Measurements from ENCODE around the gene LPIN2.

LPIN2 gene

GRCh38 chr18:3048820-3049349 is 35.9 kb upstream of the LPIN2 start:
- H3K27me3 ChIP-seq (ENCODE audit: insufficient read depth, low read depth, severe bottlenecking) = no peaks in the 10 kb centered on the region
- H3K4me3 ChIP-seq (ENCODE audit: low read depth, low read length) = no peak overlapping the region
- H3K27ac ChIP-seq = no peak overlapping the region
- H3K9me3 ChIP-seq (ENCODE audit: severe bottlenecking) = peaks cover 2% of the 10 kb centered on the region
- no peak for TF ChIP-seq CTCF (IDR thresholded peaks at IDR 0.05; ENCODE audit: low read depth, low read length)
- no peak for DNase-seq
- no peaks in the 10 kb centered on the region for H3K36me3 ChIP-seq

GRCh38 chr18:3048121-3048520 is 35.2 kb upstream of the LPIN2 start:
- Histone ChIP-seq H3K9me3 (ENCODE audit: severe bottlenecking) (peaks cover 2% of the 10 kb centered on the region), H3K27me3 (ENCODE audit: insufficient read depth, low read depth, severe bottlenecking) (no peaks in the 10 kb centered on the region), H3K27ac (no peak overlapping the region), H3K36me3 (no peaks in the 10 kb centered on the region), H3K4me3 (ENCODE audit: low read depth, low read length) (no peak overlapping the region)
- TF ChIP-seq CTCF (IDR thresholded peaks at IDR 0.05; ENCODE audit: low read depth, low read length) = no peak
- peak; percentile 24 for DNase-seq

- Histone ChIP-seq H3K36me3 (no peaks in the 10 kb centered on the region), H3K27ac (no peak overlapping the region), H3K9me3 (ENCODE audit: severe bottlenecking) (no peaks in the 10 kb centered on the region), H3K27me3 (ENCODE audit: insufficient read depth, low read depth, severe bottlenecking) (no peaks in the 10 kb centered on the region), H3K4me3 (ENCODE audit: low read depth, low read length) (no peak overlapping the region)
- DNase-seq = no peak
- no peak for TF ChIP-seq CTCF (IDR thresholded peaks at IDR 0.05; ENCODE audit: low read depth, low read length)
Observed at GRCh38 chr18:3046216-3046808, 33.4 kb upstream of the LPIN2 start.

- no peaks in the 10 kb centered on the region for H3K9me3 ChIP-seq (ENCODE audit: severe bottlenecking)
- no peak for TF ChIP-seq CTCF (IDR thresholded peaks at IDR 0.05; ENCODE audit: low read depth, low read length)
- H3K27ac ChIP-seq = no peak overlapping the region
- no peaks in the 10 kb centered on the region for H3K36me3 ChIP-seq
- H3K4me3 ChIP-seq (ENCODE audit: low read depth, low read length) = no peak overlapping the region
- DNase-seq = no peak
- no peaks in the 10 kb centered on the region for H3K27me3 ChIP-seq (ENCODE audit: insufficient read depth, low read depth, severe bottlenecking)
Observed at GRCh38 chr18:3044931-3045698, 32.2 kb upstream of the LPIN2 start.

- Histone ChIP-seq H3K4me3 (ENCODE audit: low read depth, low read length) (no peak overlapping the region), H3K27me3 (ENCODE audit: insufficient read depth, low read depth, severe bottlenecking) (no peaks in the 10 kb centered on the region), H3K36me3 (no peaks in the 10 kb centered on the region), H3K9me3 (ENCODE audit: severe bottlenecking) (no peaks in the 10 kb centered on the region), H3K27ac (peak overlapping the region; percentile 54)
- DNase-seq = no peak
- no peak for TF ChIP-seq CTCF (IDR thresholded peaks at IDR 0.05; ENCODE audit: low read depth, low read length)
Observed at GRCh38 chr18:3042379-3042778, 29.4 kb upstream of the LPIN2 start.
